ENCODE measurements around the gene ATAT1.

The ATAT1 gene

DNA sequence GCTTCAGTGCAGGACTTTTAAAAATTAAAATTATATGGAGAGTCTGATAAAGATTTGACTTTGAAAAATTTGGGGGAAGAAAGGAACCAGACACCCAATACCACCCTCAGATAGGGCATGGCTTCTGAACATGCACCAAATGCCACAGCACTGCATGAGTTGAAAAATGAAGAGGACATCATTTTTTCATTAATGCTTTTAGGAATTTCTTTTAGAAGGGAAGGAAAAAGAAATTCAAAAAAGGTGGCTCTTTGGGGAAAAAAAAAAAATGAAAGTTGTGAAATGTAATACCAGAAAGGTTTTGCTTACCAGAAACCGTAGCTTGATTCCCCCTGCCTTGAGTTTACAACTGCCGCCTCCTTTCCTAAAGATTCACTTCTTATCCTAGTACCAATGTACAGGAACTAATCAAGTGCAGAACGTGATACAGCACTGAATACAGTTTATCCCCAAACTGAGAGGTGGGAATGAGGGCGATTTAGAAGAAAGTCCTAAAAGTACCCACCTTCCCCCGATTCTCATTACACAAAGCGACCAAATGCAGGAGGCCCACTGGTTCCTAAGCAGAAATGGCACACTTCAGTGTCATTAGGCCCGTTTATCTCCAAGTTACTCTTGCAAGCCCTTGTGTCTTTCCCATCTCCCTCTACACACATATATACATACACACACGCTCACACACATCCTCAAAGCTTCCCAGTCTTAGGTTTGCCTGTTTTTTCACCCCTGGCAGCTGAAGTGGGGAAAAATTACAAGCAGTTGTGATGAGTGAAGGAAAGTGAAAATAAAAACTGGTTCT lies 12.4 kb upstream of the ATAT1 start:
- DNase-seq: no peak

GRCh38 chr6:30614843-30615218 lies 11.8 kb upstream of the ATAT1 start:
- DNase-seq: peak; percentile 90

GRCh38 chr6:30615219-30615957 lies 11.3 kb upstream of the ATAT1 start:
- peak; percentile 24 for DNase-seq

- DNase-seq: peak; percentile 16
Measured at GRCh38 chr6:30615958-30616810, 10.5 kb upstream of the ATAT1 start.

- peak; percentile 98 for DNase-seq
Measured at GRCh38 chr6:30616811-30617564, 9.7 kb upstream of the ATAT1 start, which contains the start of gene PPP1R10. Gene PPP1R10 (minus strand): TSS chr6:30617243. CDS start chr6:30609944, 7,299 bp downstream.

GRCh38 chr6:30617565-30618269 lies 9.0 kb upstream of the ATAT1 start, which contains the start of gene MRPS18B:
Gene MRPS18B (plus strand): TSS chr6:30617840. CDS start chr6:30617866, 26 bp downstream.
- peak; percentile 75 for DNase-seq

GRCh38 chr6:30618270-30618797 lies 8.3 kb upstream of the ATAT1 start:
- DNase-seq: no peak

DNA sequence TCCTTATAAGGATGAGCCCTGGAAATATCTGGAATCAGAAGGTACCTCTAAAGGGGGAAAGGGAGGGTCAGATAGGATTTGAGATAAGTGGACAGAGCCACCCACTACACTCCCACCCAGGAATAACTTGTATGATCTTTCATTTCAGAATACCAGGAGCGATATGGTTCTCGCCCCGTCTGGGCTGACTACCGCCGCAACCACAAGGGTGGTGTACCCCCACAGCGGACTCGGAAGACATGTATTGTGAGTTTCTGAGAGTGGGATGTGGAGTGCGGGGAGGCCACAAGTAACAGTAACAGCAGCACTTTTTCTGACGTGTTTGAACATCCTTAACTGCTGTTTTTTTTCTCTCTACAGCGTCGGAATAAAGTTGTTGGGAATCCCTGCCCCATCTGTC lies 7.1 kb upstream of the ATAT1 start:
- DNase-seq: no peak

DNA sequence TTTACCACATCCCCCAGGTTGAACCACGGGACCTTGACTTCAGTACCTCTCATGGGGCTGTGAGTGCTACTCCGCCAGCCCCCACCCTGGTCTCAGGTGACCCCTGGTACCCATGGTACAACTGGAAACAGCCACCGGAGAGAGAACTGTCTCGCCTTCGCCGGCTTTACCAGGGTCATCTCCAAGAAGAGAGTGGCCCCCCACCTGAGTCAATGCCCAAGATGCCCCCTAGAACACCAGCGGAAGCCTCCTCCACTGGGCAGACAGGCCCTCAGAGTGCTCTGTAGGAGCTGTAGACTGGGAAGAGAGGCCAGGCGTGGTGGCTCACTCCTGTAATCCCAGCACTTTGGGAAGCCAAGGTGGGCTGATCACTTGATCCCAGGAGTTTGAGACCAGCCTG lies 1.2 kb upstream of the ATAT1 start:
- no peak for DNase-seq

DNA sequence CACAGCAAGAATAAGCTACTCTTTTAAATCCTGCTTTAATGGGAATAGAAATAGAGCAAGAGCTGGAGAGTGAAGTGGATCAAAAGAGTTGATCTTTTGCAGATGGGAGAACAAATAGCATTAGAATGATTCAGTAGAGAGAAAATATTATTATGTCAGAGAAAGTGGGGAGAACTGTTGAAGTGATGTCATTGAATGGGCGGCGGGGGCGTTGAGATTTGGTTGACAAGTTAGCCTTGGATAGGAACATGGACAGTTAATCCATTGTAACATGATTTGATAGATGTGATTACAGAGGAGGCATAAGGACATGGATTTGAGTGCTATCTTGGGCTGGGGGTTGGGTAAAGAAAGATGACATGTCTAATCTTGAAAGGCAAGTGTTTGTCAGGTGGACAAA lies 9.2 kb downstream of the ATAT1 start:
- DNase-seq: no peak

- DNase-seq: no peak
Measured at GRCh38 chr6:30640481-30640880, 13.8 kb downstream of the ATAT1 start.

GRCh38 chr6:30641048-30641447 lies 14.4 kb downstream of the ATAT1 start:
- DNase-seq: no peak

DNA sequence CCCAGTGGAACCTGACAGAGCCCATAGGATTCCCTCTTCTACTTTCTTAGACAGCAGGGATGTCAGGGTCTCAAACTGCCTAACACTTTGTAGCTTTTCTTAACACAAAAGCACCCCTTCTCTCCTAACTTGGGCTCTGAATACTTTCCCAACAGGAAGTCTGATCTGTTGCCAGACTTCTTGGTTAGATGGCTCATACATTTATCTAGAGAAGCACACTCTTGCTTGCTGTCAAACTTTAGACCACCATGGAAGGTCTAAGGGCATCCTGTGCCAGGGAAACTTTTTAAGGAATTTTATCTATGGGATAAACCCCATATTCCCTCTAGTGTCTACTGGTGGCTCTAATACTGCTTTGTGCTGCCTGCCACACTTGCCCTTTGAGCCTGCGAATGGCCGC lies 17.0 kb downstream of the ATAT1 start:
- no peak for DNase-seq

DNA sequence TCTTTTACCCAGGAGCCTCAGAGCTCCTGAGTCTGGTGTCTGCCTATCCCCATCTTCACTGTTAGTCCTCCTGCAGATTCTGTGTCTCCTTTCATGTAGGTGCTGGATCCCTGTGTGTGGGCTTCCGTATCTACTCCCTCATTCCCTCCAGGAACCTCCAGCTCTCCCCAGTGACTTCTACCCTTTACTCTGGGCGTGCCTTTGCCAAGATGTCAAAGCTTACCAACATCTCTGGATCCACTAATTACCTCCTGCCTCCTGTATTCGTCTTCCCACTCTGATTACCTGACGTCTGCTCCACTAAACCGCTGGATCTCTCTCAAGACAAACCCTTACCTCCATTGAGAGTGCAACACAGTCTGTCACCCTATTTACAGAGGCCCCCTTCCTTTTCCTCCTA lies 18.1 kb downstream of the ATAT1 start:
- no peak for DNase-seq

GRCh38 chr6:30645989-30646388 lies 19.3 kb downstream of the ATAT1 start:
- DNase-seq: no peak

DNA sequence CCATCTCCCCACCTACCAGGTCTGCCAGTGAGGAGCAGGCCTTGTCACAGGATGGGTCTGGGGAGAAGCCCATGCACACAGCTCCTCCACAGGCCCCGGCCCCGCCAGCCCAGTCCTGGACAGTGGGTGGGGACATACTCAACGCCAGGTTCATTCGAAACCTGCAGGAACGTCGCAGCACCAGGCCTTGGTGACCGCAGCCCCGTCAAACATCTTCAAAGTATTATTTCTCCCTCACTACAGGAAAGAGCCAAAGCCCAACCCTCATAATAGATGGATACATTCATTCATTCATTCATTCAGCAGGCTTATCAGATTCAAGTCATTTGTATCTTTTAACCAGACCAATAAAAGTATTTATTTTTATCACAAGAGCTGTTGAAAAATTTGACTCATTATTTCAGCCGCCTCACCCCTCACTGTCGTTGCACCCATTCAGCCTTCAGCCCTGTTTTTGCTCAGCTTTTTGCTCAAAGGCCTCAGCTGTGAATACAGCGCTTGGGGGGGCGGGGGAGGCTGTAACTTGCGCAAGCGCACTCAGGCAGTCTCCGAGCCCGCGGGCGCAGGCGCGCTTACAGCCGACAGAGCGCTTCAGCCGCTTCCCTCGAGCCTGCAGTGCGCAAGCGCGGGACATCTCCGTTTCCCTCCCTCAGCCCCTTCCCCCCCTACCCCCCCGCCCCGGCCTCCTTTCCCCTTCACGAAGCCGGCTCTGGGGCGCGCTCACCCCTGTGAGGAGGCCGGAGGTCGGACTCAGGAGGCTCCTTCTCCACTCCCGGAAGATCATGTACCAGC lies 20.0 kb downstream of the ATAT1 start, which contains the start of gene C6orf136:
Gene C6orf136 (plus strand): TSS at position 684 of the 792 bp plus-strand sequence. CDS start 99 bp downstream, at position 783.
- peak; percentile 42 for DNase-seq

DNA sequence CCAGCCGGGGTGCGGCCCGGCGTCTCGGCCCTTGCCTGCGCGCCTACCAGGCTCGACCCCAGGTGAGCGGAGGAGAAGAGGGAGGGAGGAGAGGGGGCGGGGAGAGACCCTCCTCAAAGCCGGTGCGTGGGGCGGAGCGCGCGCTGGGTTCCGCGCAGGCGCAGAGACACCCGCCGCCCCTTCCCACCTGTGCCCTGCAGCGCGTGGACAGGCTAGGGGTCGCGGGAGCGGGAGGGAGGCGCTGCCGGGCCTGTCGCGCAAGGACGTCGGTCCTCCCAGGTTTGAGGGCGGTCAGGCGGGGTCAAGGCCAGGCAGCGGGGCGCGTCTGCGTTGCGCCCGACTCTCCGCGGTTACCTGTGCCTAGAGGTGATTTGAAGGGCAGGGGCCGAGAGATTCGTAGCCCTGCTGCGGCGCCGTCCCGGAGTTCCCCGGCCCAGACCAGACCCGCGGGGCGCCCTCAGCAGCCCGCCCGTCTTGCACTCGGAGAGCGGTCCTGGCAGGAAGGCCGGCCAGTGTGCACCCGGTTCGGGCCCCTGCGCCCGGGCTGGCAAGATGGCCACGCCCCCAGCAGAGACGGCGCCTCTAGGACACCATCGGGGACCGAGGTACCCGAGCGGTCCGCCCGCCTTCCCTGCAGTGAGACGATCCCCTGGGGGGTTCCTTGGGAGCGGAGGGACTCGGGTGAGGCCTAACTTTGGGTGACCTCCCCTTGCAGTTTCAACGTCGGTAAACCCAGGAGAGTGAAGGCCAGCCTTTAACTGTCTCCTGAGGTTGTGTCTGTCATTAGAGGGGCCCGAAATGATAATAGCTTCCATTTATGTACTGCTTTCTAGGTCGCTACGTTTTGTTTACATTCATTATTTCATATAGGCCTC lies 20.8 kb downstream of the ATAT1 start:
- DNase-seq: peak; percentile 36

DNA sequence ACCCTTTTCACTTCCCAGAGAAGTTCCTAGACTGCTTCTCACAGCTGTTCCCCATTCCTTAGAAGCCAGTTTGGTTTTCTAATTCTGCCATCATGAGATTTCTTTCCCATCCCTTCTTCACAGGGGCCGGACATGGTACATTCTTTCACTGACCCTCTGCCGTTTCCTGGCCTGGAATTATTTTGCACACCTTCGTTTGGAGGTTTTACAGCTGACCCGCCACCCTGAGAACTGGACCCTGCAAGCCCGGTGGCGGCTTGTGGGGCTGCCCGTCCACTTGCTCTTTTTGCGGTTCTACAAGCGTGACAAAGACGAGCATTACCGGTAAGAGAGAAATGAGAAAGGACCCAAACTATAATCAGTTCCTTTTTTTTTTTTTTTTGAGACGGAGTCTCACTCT lies 24.5 kb downstream of the ATAT1 start:
- no peak for DNase-seq
